ENCODE measurements around the gene CHRNB1. TPM values are rescaled to one million over a fixed set of nuclear protein-coding genes. Genes with fewer than 3 reads are reported as not detected.
A peak's percentile ranks its signal among the peaks of the same experiment; 100 is the strongest.

CHRNB1 gene
- total and polyA plus RNA-seq, 4 donors: 7.0 to 11.9 (median 10.6) TPM

GRCh38 chr17:7483255-7484066 is 38.6 kb downstream of the CHRNB1 start:
- 0 to 1% methylated on average over 38 of the region's 38 CpGs for WGBS, 2 donors

DNA sequence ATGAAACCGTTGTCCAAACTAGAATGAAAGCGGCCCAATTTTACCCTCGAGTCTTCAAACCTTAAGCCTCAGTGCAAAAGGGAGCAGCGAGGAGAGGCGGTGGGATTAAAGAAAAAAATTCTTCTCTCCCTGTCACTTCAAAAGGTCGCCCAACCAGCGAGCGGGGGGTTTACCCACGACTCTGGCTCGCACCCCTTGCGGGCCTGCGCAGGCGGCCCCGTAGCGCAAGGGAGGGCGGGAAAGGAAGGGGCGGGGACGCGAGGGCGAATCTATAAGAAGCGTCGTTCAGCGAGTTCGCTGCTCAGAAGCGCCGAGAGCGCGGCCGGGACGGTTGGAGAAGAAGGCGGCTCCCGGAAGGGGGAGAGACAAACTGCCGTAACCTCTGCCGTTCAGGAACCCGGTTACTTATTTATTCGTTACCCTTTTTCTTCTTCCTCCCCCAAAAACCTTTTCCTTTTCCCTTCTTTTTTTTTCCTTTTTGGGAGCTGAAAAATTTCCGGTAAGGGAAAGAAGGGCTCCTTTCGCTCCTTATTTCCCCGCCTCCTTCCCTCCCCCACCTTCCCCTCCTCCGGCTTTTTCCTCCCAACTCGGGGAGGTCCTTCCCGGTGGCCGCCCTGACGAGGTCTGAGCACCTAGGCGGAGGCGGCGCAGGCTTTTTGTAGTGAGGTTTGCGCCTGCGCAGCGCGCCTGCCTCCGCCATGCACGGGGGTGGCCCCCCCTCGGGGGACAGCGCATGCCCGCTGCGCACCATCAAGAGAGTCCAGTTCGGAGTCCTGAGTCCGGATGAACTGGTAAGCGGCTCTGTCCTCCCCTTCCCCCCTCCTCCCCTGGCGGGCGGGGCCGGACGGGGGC is 39.4 kb downstream of the CHRNB1 start, which contains the start of gene POLR2A:
Gene POLR2A, plus strand, starts transcription at position 300 of the 852 bp plus-strand sequence.
- peak within 1 kb of the TSS; percentile 99 to 100 for H3K27ac ChIP-seq (ENCODE audit: low read depth in 1 of 2, low read length in 1 of 2)
- no peaks in the 10 kb centered on the region for H3K36me3 ChIP-seq (ENCODE audit: control insufficient read depth in 4 of 4, insufficient read depth in 4 of 4, low read length in 4 of 4)
- ATAC-seq (ENCODE audit: insufficient read depth, low FRiP score): peak; percentile 85
- peaks cover 8 to 54% (median 29%) of the 10 kb centered on the region in 5 donors for H3K4me1 ChIP-seq (ENCODE audit: control insufficient read depth in 5 of 5, insufficient read depth in 5 of 5, low read length in 5 of 5)
- H3K27me3 ChIP-seq (ENCODE audit: control insufficient read depth in 3 of 3, insufficient read depth in 3 of 3, low read length in 2 of 3): no peaks in the 10 kb centered on the region
- peak within 1 kb of the TSS; percentile 98 to 99 for H3K9ac ChIP-seq (ENCODE audit: insufficient read depth in 1 of 2, low read length in 2 of 2)
- TF ChIP-seq, protein P1, sequence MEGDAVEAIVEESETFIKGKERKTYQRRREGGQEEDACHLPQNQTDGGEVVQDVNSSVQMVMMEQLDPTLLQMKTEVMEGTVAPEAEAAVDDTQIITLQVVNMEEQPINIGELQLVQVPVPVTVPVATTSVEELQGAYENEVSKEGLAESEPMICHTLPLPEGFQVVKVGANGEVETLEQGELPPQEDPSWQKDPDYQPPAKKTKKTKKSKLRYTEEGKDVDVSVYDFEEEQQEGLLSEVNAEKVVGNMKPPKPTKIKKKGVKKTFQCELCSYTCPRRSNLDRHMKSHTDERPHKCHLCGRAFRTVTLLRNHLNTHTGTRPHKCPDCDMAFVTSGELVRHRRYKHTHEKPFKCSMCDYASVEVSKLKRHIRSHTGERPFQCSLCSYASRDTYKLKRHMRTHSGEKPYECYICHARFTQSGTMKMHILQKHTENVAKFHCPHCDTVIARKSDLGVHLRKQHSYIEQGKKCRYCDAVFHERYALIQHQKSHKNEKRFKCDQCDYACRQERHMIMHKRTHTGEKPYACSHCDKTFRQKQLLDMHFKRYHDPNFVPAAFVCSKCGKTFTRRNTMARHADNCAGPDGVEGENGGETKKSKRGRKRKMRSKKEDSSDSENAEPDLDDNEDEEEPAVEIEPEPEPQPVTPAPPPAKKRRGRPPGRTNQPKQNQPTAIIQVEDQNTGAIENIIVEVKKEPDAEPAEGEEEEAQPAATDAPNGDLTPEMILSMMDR (IDR thresholded peaks at IDR 0.05; ENCODE audit: control extremely low read depth, extremely low read depth): no peak
- peak; percentile 99 for DNase-seq
- H3K4me3 ChIP-seq: peak within 1 kb of the TSS; percentile 68
- 0 to 1% methylated on average over 62 to 64 of the region's 64 CpGs for WGBS, 2 donors
- no peaks in the 10 kb centered on the region for H3K9me3 ChIP-seq (ENCODE audit: control insufficient read depth in 4 of 4, insufficient read depth in 3 of 4, low read length in 3 of 4)

More at GRCh38 chr17:7483255-7484066, 38.6 kb downstream of the CHRNB1 start:
- no peaks in the 10 kb centered on the region for H3K27me3 ChIP-seq (ENCODE audit: control insufficient read depth in 3 of 3, insufficient read depth in 3 of 3, low read length in 2 of 3)
- H3K9ac ChIP-seq (ENCODE audit: insufficient read depth in 1 of 2, low read length in 2 of 2): peak overlapping the region; percentile 98 to 99
- H3K27ac ChIP-seq (ENCODE audit: low read depth in 1 of 2, low read length in 1 of 2): peak overlapping the region; percentile 99 to 100
- ATAC-seq (ENCODE audit: insufficient read depth, low FRiP score) (peak; percentile 65), DNase-seq (peak; percentile 96)
- TF ChIP-seq, protein P1 (IDR thresholded peaks at IDR 0.05; ENCODE audit: control extremely low read depth, extremely low read depth): no peak
- peaks cover 6 to 54% (median 25%) of the 10 kb centered on the region in 5 donors for H3K4me1 ChIP-seq (ENCODE audit: control insufficient read depth in 5 of 5, insufficient read depth in 5 of 5, low read length in 5 of 5)
- peak overlapping the region; percentile 59 for H3K4me3 ChIP-seq
- H3K9me3 ChIP-seq (ENCODE audit: control insufficient read depth in 4 of 4, insufficient read depth in 3 of 4, low read length in 3 of 4): no peaks in the 10 kb centered on the region
- H3K36me3 ChIP-seq (ENCODE audit: control insufficient read depth in 4 of 4, insufficient read depth in 4 of 4, low read length in 4 of 4): no peaks in the 10 kb centered on the region

GRCh38 chr17:7484919-7485377 is 40.1 kb downstream of the CHRNB1 start:
- no peak for DNase-seq
- no peaks in the 10 kb centered on the region for H3K36me3 ChIP-seq (ENCODE audit: control insufficient read depth in 4 of 4, insufficient read depth in 4 of 4, low read length in 4 of 4)
- no peaks in the 10 kb centered on the region for H3K27me3 ChIP-seq (ENCODE audit: control insufficient read depth in 3 of 3, insufficient read depth in 3 of 3, low read length in 2 of 3)
- WGBS, 2 donors: 0% methylated on average over 17 to 19 of the region's 19 CpGs
- H3K4me3 ChIP-seq: peak overlapping the region; percentile 68
- peak overlapping the region; percentile 84 to 89 for H3K27ac ChIP-seq (ENCODE audit: low read depth in 1 of 2, low read length in 1 of 2)
- TF ChIP-seq, protein P1 (IDR thresholded peaks at IDR 0.05; ENCODE audit: control extremely low read depth, extremely low read depth): no peak
- H3K9me3 ChIP-seq (ENCODE audit: control insufficient read depth in 4 of 4, insufficient read depth in 3 of 4, low read length in 3 of 4): no peaks in the 10 kb centered on the region
- H3K4me1 ChIP-seq (ENCODE audit: control insufficient read depth in 5 of 5, insufficient read depth in 5 of 5, low read length in 5 of 5): peaks cover 8 to 52% (median 28%) of the 10 kb centered on the region in 5 donors
- H3K9ac ChIP-seq (ENCODE audit: insufficient read depth in 1 of 2, low read length in 2 of 2): peak overlapping the region; percentile 61 to 92
- ATAC-seq (ENCODE audit: insufficient read depth, low FRiP score): no peak
